Body of pancreas (tissue), 4 donors: Measurements from ENCODE around the gene AGBL4. TPM values are rescaled to one million over a fixed set of nuclear protein-coding genes. Genes with fewer than 3 reads are reported as not detected.

Experiments
- ATAC-seq: fragments of 150-250 bp; one replicate; pipeline ENCODE4 v1.9.1; 2016
- DNase-seq, 4 donors: peaks; one replicate each; pipeline ENCODE4 v3.0.0-alpha.2; 2019
- H3K27ac ChIP-seq, 4 donors: fragments of 200-600 bp; sonication (generic); 1 replicate in 3 of 4; 2 replicates in 1 of 4; pipeline versions ENCODE4 v1.5.1 to v1.6.1; 2016 to 2019; ENCODE audit warnings: mild to moderate bottlenecking in 1 of 4, mixed read lengths in 1 of 4, moderate library complexity in 1 of 4
- H3K27me3 ChIP-seq, 2 donors: fragments of 200-600 bp; sonication (generic); one replicate each; pipeline ENCODE4 v1.6.0; 2016; ENCODE audit warnings: mild to moderate bottlenecking in 1 of 2
- H3K36me3 ChIP-seq, 2 donors: fragments of 200-600 bp; sonication (generic); replicated peaks in 1 of 2; 2 replicates each; pipeline ENCODE4 v1.5.1; 2016; ENCODE audit warnings: low read depth in 2 of 2; ENCODE audit not compliant: insufficient read depth in 1 of 2
- H3K4me1 ChIP-seq: fragments of 200-600 bp; sonication (generic); one replicate; pipeline ENCODE4 v1.6.0; 2016
- H3K4me3 ChIP-seq, 2 donors: fragments of 200-600 bp; sonication (generic); 1 replicate in 1 of 2; 2 replicates in 1 of 2; pipeline ENCODE4 v1.5.1; 2016 to 2019
- H3K9me3 ChIP-seq, 3 donors: fragments of 200-600 bp; sonication (generic); 1 replicate in 2 of 3; 2 replicates in 1 of 3; pipeline ENCODE4 v1.5.1; 2016
- POLR2A ChIP-seq, 3 donors: fragments of 450-650 bp; IDR thresholded peaks; one replicate each; pipeline ENCODE4 v1.6.1; 2016; ENCODE audit warnings: antibody characterized with exemption in 3 of 3, mild to moderate bottlenecking in 2 of 3
- WGBS, 2 donors: methylation state at CpG; one replicate each; pipeline ENCODE4 v1.1.5; 2017; 5-methylcytosine and 5-hydroxymethylcytosine counted together
- intact Hi-C: fragments of 100-400 bp; cut with DNase I; formaldehyde crosslinking; loops from one replicate; pipeline ENCODE4 v1.15.1; 2023
- total RNA-seq, 2 donors: library from RNA; depleted of rRNA; stranded (reverse); fragments of >200 nt; gene quantifications; one replicate each; pipeline ENCODE4 v1.1.0, GENCODE V29; 2016
- TF ChIP-seq, protein P1 (sequence below), 7 experiments: fragments of 450-650 bp in 4 of 7; fragments of 200-600 bp in 3 of 7; sonication (generic) in 3 of 7; IDR thresholded peaks; one replicate each; pipeline ENCODE4 v1.5.1; 2016 to 2019; ENCODE audit warnings: antibody characterized with exemption in 7 of 7

AGBL4 gene
- total RNA-seq, 2 donors from 2014 or later, result 0.33 to 0.78 TPM

DNA sequence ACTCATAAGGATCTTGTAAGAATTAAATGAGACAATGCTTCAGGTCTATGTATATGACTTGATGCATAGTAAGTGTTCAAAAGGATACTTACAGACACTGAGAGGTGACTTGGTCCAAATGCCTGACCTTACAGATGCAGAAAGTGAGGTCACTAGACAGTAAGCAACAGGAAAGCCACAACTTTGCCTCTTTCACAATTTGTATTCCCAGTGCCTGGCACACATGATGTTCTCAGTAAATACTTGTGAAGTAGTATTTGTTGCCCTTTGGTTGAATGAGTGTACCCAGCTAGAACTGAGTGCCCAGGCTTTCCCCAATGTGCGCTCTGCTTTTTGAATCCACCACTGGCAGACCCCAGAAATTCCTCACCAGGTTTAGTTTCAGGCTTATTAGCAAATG lies 1352.2 kb downstream of the AGBL4 start:
- H3K9me3 ChIP-seq, result no peaks in the 10 kb centered on the region
- no peaks in the 10 kb centered on the region for H3K4me1 ChIP-seq
- no peak for DNase-seq
- intact Hi-C loops, result loop anchor here (10.0 kb wide), 1 partner anchor 143 kb away; no protein-coding TSS in a partner anchor
- H3K27ac ChIP-seq, result no peak overlapping the region
- H3K4me3 ChIP-seq, result no peak overlapping the region
- WGBS, 2 donors, result 0 to 90% methylated on average over 1 of the region's 1 CpG
- H3K36me3 ChIP-seq, result no peaks in the 10 kb centered on the region
- no peak for ATAC-seq
- TF ChIP-seq POLR2A (IDR thresholded peaks at IDR 0.05), result no peak
- TF ChIP-seq, protein P1, sequence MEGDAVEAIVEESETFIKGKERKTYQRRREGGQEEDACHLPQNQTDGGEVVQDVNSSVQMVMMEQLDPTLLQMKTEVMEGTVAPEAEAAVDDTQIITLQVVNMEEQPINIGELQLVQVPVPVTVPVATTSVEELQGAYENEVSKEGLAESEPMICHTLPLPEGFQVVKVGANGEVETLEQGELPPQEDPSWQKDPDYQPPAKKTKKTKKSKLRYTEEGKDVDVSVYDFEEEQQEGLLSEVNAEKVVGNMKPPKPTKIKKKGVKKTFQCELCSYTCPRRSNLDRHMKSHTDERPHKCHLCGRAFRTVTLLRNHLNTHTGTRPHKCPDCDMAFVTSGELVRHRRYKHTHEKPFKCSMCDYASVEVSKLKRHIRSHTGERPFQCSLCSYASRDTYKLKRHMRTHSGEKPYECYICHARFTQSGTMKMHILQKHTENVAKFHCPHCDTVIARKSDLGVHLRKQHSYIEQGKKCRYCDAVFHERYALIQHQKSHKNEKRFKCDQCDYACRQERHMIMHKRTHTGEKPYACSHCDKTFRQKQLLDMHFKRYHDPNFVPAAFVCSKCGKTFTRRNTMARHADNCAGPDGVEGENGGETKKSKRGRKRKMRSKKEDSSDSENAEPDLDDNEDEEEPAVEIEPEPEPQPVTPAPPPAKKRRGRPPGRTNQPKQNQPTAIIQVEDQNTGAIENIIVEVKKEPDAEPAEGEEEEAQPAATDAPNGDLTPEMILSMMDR (IDR thresholded peaks at IDR 0.05), result no peak
- no peaks in the 10 kb centered on the region for H3K27me3 ChIP-seq

DNA sequence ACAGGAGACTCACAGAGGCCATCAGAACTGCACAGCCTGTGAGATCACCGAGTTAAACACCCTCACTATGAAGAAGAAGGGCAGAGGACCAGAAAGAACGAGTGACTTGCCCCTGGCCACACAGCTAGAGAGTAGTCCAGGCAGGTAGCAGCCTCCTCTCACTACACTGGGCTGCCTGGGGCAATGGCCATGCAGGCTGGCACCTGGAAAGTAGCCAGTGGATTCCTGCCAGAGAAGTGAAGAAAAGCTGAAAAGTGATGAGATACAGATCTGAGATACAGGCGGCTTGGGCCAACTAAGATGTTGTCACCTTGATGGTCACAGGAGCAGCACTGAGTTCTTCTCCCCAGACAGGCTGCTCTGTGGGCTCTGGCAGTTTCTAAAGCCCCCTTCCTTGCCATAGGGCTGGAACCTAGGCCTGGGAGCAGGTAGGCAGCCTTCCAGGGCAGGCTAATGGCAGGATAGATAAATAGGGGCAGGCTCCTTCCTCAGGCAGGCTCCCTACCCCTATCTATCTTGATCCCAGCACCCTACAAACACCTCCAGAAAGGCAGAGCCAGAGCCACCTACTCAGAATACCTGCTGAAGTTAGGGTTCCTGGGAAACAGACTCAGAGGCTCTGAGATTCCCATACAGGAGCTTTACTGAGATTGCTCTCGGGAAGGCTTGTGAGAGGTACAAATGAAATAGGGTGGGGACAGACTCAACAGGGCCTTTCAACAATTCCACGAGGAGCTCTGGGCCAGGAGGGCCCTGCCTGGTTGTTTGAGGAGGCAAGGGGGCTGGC lies 1353.3 kb downstream of the AGBL4 start:
- TF ChIP-seq, protein P1 (IDR thresholded peaks at IDR 0.05), result no peak
- no peak for TF ChIP-seq POLR2A (IDR thresholded peaks at IDR 0.05)
- ATAC-seq (no peak), DNase-seq (peak in 2 of 4 donors; percentile 40 to 56)
- Histone ChIP-seq H3K4me1 (no peaks in the 10 kb centered on the region), H3K27me3 (no peaks in the 10 kb centered on the region), H3K4me3 (no peak overlapping the region), H3K36me3 (no peaks in the 10 kb centered on the region), H3K9me3 (no peaks in the 10 kb centered on the region), H3K27ac (no peak overlapping the region)
- intact Hi-C loops, result loop anchor here (10.0 kb wide), 1 partner anchor 144 kb away; no protein-coding TSS in a partner anchor
- WGBS, 2 donors, result 14 to 41% methylated on average over 3 to 5 of the region's 5 CpGs

DNA sequence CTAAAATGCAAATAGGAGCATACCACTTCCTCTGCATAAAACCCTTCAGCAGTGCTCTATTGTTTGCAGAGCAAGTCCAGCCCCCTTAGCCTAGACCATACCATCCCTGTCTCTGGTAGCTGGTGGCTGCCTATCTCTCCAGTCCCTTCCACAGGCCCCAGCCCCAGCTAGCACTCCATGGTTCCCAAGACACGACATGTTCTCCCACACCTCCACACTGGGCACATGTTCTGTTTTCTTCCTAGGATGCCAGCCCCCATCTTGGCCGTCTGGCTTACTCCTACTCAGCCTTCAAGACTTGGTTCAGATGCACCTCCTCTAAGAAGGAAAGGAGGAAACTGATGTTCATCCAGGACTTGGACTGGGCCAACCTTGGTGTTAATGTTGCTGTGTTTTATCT lies 1355.4 kb downstream of the AGBL4 start:
- DNase-seq, result no peak
- no peaks in the 10 kb centered on the region for H3K9me3 ChIP-seq
- no peaks in the 10 kb centered on the region for H3K27me3 ChIP-seq
- H3K4me1 ChIP-seq, result no peaks in the 10 kb centered on the region
- no peak overlapping the region for H3K27ac ChIP-seq
- no peaks in the 10 kb centered on the region for H3K36me3 ChIP-seq
- intact Hi-C loops, result no loop called here
- ATAC-seq, result no peak
- 44 to 74% methylated on average over 2 of the region's 2 CpGs for WGBS, 2 donors
- no peak overlapping the region for H3K4me3 ChIP-seq
- TF ChIP-seq POLR2A (IDR thresholded peaks at IDR 0.05), result no peak
- TF ChIP-seq, protein P1 (IDR thresholded peaks at IDR 0.05), result no peak

DNA sequence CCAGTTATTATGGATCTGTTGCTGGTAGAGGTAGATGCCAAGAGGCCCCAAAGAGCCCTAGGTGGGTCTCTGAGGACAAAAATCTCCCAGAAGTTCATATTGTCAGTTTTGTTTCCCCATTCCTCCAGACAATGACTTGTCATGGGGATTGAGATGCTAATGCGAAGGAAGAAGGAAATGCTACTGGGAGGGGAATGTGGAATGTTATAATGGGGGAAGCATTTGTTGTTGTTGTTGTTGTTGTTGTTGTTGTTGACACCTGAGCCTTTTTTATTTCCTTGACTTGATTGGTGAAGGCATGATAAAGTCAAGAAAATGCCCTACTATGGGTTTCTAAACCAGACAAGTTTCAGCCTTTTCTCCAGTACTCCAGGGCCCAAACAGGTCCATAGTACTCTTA lies 1356.0 kb downstream of the AGBL4 start:
- WGBS, 2 donors, result 89 to 93% methylated on average over 1 of the region's 1 CpG
- H3K9me3 ChIP-seq, result no peaks in the 10 kb centered on the region
- no peaks in the 10 kb centered on the region for H3K36me3 ChIP-seq
- H3K27ac ChIP-seq, result no peak overlapping the region
- no peak for DNase-seq
- no peak for ATAC-seq
- H3K4me3 ChIP-seq, result no peak overlapping the region
- intact Hi-C loops, result no loop called here
- H3K4me1 ChIP-seq, result no peaks in the 10 kb centered on the region
- no peaks in the 10 kb centered on the region for H3K27me3 ChIP-seq
- TF ChIP-seq, protein P1 (IDR thresholded peaks at IDR 0.05), result no peak
- TF ChIP-seq POLR2A (IDR thresholded peaks at IDR 0.05), result no peak
